ENCODE data around the gene ARID4A.
"Not testable (repeated sequence)": the region's sequence is repeated elsewhere in the genome, so short reads cannot be mapped to it uniquely, and the experiment has no call there.

The ARID4A gene

DNA sequence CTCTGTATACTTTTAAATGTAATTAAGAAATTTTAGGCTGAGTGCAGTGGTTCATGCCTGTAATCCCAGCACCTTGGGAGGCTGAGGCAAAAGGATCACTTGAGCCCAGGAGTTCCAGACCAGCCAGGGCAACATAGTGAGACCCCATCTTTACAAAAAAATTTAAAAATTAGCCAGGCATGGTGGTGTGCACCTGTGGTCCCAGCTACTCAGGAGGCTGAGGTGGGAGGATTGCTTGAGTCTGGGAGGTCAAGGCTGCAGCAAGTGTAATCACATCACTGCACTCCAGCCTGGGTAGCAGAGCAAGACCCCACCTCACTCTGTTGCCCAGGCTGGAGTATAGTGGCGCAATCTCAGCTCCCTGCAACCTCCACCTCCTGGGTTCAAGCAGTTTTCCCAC lies 63.9 kb downstream of the ARID4A start:
- Histone ChIP-seq H3K79me1 (replicated peaks; ENCODE audit: low read length, poor library complexity, severe bottlenecking) (peaks cover 11% of the 10 kb centered on the region), H3K36me3 (ENCODE audit: control insufficient read depth in 1 of 2, insufficient read depth in 2 of 2, low read depth in 1 of 2, low read length in 2 of 2) (peaks cover 6 to 80% of the 10 kb centered on the region in 2 experiments)
- H2AK5ac ChIP-seq (ENCODE audit: low read length, severe bottlenecking); H3K27me3 ChIP-seq (ENCODE audit: control insufficient read depth in 1 of 2, insufficient read depth in 1 of 2, low read length in 2 of 2); H4K8ac ChIP-seq (ENCODE audit: low read length); H3K4me2 ChIP-seq (ENCODE audit: low read length, poor library complexity, severe bottlenecking); H2BK15ac ChIP-seq (ENCODE audit: low read depth, poor library complexity, severe bottlenecking); H3K18ac ChIP-seq (ENCODE audit: low read depth in 1 of 2, low read length in 2 of 2); H3K9me3 ChIP-seq (ENCODE audit: control insufficient read depth, low read length); H3K14ac ChIP-seq (ENCODE audit: low read length in 2 of 2); DNase-seq; H2BK120ac ChIP-seq (ENCODE audit: low read depth, low read length); H3K4ac ChIP-seq (ENCODE audit: low read depth in 1 of 2, low read length in 2 of 2); H2AFZ ChIP-seq (ENCODE audit: low read depth, low read length); H3K9ac ChIP-seq (ENCODE audit: low read length); H4K91ac ChIP-seq (ENCODE audit: low read length); H3K23ac ChIP-seq (ENCODE audit: low read length in 2 of 2); H3K27ac ChIP-seq (ENCODE audit: low read length, poor library complexity, severe bottlenecking); H2BK12ac ChIP-seq (ENCODE audit: low read length in 2 of 2); H2BK5ac ChIP-seq (ENCODE audit: low read depth, low read length, poor library complexity, severe bottlenecking); H3K4me3 ChIP-seq (ENCODE audit: insufficient read depth in 1 of 2, low read depth in 1 of 2, low read length in 2 of 2); H3K4me1 ChIP-seq (ENCODE audit: control insufficient read depth, insufficient read depth, low read depth, low read length): not testable (repeated sequence)
- WGBS = 100% methylated on average over 1 of the region's 1 CpG

DNA sequence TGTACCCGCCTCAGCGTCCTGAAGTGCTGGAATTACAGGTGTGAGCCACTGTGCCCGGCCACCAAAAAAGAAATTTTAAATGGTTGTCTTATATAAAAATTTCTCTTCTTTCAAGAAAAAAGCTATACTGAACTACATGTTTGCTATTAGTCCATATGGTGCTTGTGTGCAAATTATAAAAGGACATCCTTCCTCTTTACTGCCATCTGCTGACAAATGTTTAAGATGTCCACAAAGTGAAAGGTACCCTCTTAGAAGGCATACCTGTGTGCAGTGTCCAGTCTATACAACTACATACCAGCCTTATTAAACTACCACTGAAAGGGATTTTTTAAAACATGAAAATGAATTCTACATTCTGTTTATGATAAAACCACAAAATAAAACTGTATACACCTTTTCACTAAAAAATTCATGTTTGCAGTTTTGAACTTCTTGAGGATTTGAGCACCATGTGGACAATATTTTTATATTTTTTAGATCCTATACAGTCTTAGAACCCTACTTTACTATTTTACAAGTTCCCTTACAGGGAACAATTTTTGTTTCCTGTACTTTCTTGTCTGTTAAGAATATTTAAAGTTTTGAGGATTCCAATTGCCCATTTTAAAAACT lies 64.5 kb downstream of the ARID4A start:
- WGBS = no CpG with 5 or more reads among the region's 3 CpGs
- H3K4me1 ChIP-seq (ENCODE audit: control insufficient read depth, insufficient read depth, low read depth, low read length) = no peaks in the 10 kb centered on the region

DNA sequence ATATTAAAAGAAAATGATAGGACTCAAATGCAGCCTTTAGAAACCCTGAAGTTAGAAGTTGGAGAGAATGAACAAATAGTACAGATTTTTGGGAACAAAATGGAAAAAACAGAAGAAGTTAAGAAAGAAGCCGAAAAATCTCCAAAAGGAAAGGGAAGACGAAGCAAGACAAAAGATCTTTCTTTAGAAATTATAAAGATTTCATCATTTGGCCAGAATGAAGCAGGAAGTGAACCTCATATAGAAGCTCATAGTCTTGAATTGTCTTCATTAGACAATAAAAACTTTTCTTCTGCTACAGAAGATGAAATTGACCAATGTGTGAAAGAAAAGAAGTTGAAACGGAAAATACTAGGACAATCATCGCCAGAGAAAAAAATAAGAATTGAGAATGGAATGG lies 66.0 kb downstream of the ARID4A start:
- H4K91ac ChIP-seq (ENCODE audit: low read length) = no peak overlapping the region
- no peak overlapping the region for H4K8ac ChIP-seq (ENCODE audit: low read length)

More for the DNA sequence above, 64.5 kb downstream of the ARID4A start:
- Histone ChIP-seq H3K9ac (ENCODE audit: low read length) (no peak overlapping the region), H2BK12ac (ENCODE audit: low read length in 2 of 2) (no peak overlapping the region), H3K79me1 (replicated peaks; ENCODE audit: low read length, poor library complexity, severe bottlenecking) (peaks cover 10% of the 10 kb centered on the region), H2AK5ac (ENCODE audit: low read length, severe bottlenecking) (no peak overlapping the region), H2BK15ac (ENCODE audit: low read depth, poor library complexity, severe bottlenecking) (no peak overlapping the region), H3K18ac (ENCODE audit: low read depth in 1 of 2, low read length in 2 of 2) (no peak overlapping the region), H2BK5ac (ENCODE audit: low read depth, low read length, poor library complexity, severe bottlenecking) (no peak overlapping the region), H3K4me3 (ENCODE audit: insufficient read depth in 1 of 2, low read depth in 1 of 2, low read length in 2 of 2) (no peak overlapping the region), H3K27ac (ENCODE audit: low read length, poor library complexity, severe bottlenecking) (no peak overlapping the region), H4K8ac (ENCODE audit: low read length) (no peak overlapping the region), H3K9me3 (ENCODE audit: control insufficient read depth, low read length) (no peaks in the 10 kb centered on the region), H3K4ac (ENCODE audit: low read depth in 1 of 2, low read length in 2 of 2) (no peak overlapping the region), H3K23ac (ENCODE audit: low read length in 2 of 2) (no peak overlapping the region), H3K14ac (ENCODE audit: low read length in 2 of 2) (no peak overlapping the region), H3K4me2 (ENCODE audit: low read length, poor library complexity, severe bottlenecking) (no peak overlapping the region), H2AFZ (ENCODE audit: low read depth, low read length) (no peak overlapping the region), H4K91ac (ENCODE audit: low read length) (no peak overlapping the region), H2BK120ac (ENCODE audit: low read depth, low read length) (no peak overlapping the region), H3K27me3 (ENCODE audit: control insufficient read depth in 1 of 2, insufficient read depth in 1 of 2, low read length in 2 of 2) (no peaks in the 10 kb centered on the region), H3K36me3 (ENCODE audit: control insufficient read depth in 1 of 2, insufficient read depth in 2 of 2, low read depth in 1 of 2, low read length in 2 of 2) (peaks cover 6 to 84% of the 10 kb centered on the region in 2 experiments)
- DNase-seq = peak; percentile 21

DNA sequence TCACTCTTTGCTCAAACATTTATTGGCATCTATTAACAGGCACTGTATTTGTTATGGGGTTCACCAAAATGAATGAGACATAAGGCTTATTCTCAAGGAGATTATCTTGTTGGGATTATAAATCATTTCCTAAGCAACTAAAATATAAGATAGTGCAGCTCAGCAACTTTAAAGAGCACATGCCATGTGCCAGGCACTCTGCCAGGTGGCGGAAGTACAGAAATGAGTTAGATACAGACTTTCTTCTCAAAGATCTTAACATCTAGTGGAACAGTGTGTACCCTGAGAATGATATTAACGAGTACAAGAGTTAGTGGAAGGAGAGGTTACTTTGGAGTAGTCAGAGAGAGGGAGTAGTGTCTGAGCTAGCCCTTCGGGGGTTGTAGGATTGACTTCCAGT lies 68.9 kb downstream of the ARID4A start:
- Histone ChIP-seq H3K4me3 (ENCODE audit: insufficient read depth in 1 of 2, low read depth in 1 of 2, low read length in 2 of 2) (no peak overlapping the region), H3K14ac (ENCODE audit: low read length in 2 of 2) (no peak overlapping the region), H3K79me1 (replicated peaks; ENCODE audit: low read length, poor library complexity, severe bottlenecking) (peaks cover 6% of the 10 kb centered on the region), H3K18ac (ENCODE audit: low read depth in 1 of 2, low read length in 2 of 2) (no peak overlapping the region), H2AK5ac (ENCODE audit: low read length, severe bottlenecking) (no peak overlapping the region), H2BK12ac (ENCODE audit: low read length in 2 of 2) (no peak overlapping the region), H2BK5ac (ENCODE audit: low read depth, low read length, poor library complexity, severe bottlenecking) (no peak overlapping the region), H3K23ac (ENCODE audit: low read length in 2 of 2) (no peak overlapping the region), H2BK120ac (ENCODE audit: low read depth, low read length) (no peak overlapping the region), H3K4ac (ENCODE audit: low read depth in 1 of 2, low read length in 2 of 2) (no peak overlapping the region), H3K36me3 (ENCODE audit: control insufficient read depth in 1 of 2, insufficient read depth in 2 of 2, low read depth in 1 of 2, low read length in 2 of 2) (peaks cover 7 to 85% of the 10 kb centered on the region in 2 experiments), H3K9ac (ENCODE audit: low read length) (no peak overlapping the region), H2BK15ac (ENCODE audit: low read depth, poor library complexity, severe bottlenecking) (no peak overlapping the region), H3K4me2 (ENCODE audit: low read length, poor library complexity, severe bottlenecking) (no peak overlapping the region), H4K8ac (ENCODE audit: low read length) (no peak overlapping the region), H2AFZ (ENCODE audit: low read depth, low read length) (no peak overlapping the region), H3K27me3 (ENCODE audit: control insufficient read depth in 1 of 2, insufficient read depth in 1 of 2, low read length in 2 of 2) (no peaks in the 10 kb centered on the region), H3K4me1 (ENCODE audit: control insufficient read depth, insufficient read depth, low read depth, low read length) (no peaks in the 10 kb centered on the region), H4K91ac (ENCODE audit: low read length) (no peak overlapping the region), H3K9me3 (ENCODE audit: control insufficient read depth, low read length) (no peaks in the 10 kb centered on the region), H3K27ac (ENCODE audit: low read length, poor library complexity, severe bottlenecking) (no peak overlapping the region)
- WGBS = 100% methylated on average over 1 of the region's 3 CpGs
- no peak for DNase-seq

More for the DNA sequence above, 66.0 kb downstream of the ARID4A start:
- H3K27ac ChIP-seq (ENCODE audit: low read length, poor library complexity, severe bottlenecking) = no peak overlapping the region
- H2BK12ac ChIP-seq (ENCODE audit: low read length in 2 of 2) = no peak overlapping the region
- no peaks in the 10 kb centered on the region for H3K4me1 ChIP-seq (ENCODE audit: control insufficient read depth, insufficient read depth, low read depth, low read length)
- DNase-seq = no peak
- H2BK5ac ChIP-seq (ENCODE audit: low read depth, low read length, poor library complexity, severe bottlenecking) = no peak overlapping the region
- H2AK5ac ChIP-seq (ENCODE audit: low read length, severe bottlenecking) = no peak overlapping the region
- no peak overlapping the region for H2BK15ac ChIP-seq (ENCODE audit: low read depth, poor library complexity, severe bottlenecking)
- H3K79me1 ChIP-seq (replicated peaks; ENCODE audit: low read length, poor library complexity, severe bottlenecking) = peaks cover 4% of the 10 kb centered on the region
- H2BK120ac ChIP-seq (ENCODE audit: low read depth, low read length) = no peak overlapping the region
- H3K4me3 ChIP-seq (ENCODE audit: insufficient read depth in 1 of 2, low read depth in 1 of 2, low read length in 2 of 2) = no peak overlapping the region
- no peaks in the 10 kb centered on the region for H3K27me3 ChIP-seq (ENCODE audit: control insufficient read depth in 1 of 2, insufficient read depth in 1 of 2, low read length in 2 of 2)
- WGBS = 99% methylated on average over 3 of the region's 4 CpGs
- no peak overlapping the region for H3K4ac ChIP-seq (ENCODE audit: low read depth in 1 of 2, low read length in 2 of 2)
- H2AFZ ChIP-seq (ENCODE audit: low read depth, low read length) = no peak overlapping the region
- no peak overlapping the region for H3K14ac ChIP-seq (ENCODE audit: low read length in 2 of 2)
- H3K9me3 ChIP-seq (ENCODE audit: control insufficient read depth, low read length) = no peaks in the 10 kb centered on the region
- no peak overlapping the region for H3K18ac ChIP-seq (ENCODE audit: low read depth in 1 of 2, low read length in 2 of 2)
- H3K9ac ChIP-seq (ENCODE audit: low read length) = no peak overlapping the region
- H3K4me2 ChIP-seq (ENCODE audit: low read length, poor library complexity, severe bottlenecking) = no peak overlapping the region
- peaks cover 8 to 87% of the 10 kb centered on the region in 2 experiments for H3K36me3 ChIP-seq (ENCODE audit: control insufficient read depth in 1 of 2, insufficient read depth in 2 of 2, low read depth in 1 of 2, low read length in 2 of 2)
- H3K23ac ChIP-seq (ENCODE audit: low read length in 2 of 2) = no peak overlapping the region
